MCF 10A (cell line): ENCODE results near the gene MIER2. TPM values are rescaled to one million over a fixed set of nuclear protein-coding genes. Genes with fewer than 3 reads are reported as not detected.

Experiments
- BruUV-seq: library from RNA; stranded (reverse); fragments of 400-500 nt; replicated peaks from 2 replicates; lab custom pipeline; 2021; lab: Mats Ljungman, UMichigan
- CTCF ChIA-PET: fragments of 300-600 bp; sonication (Branson Sonifier 250); formaldehyde crosslinking; extraction: SDS; loops from one replicate; lab custom pipeline; 2021; ENCODE audit warnings: antibody characterized with exemption, inconsistent platforms; lab: Yijun Ruan, JAX
- POLR2A ChIA-PET: fragments of 300-600, 350-650 bp; sonication (Branson Sonifier 250); formaldehyde crosslinking; extraction: SDS; loops from one replicate; lab custom pipeline; 2020; ENCODE audit warnings: antibody characterized with exemption, inconsistent platforms; lab: Yijun Ruan, JAX
- DNase-seq: peaks from one replicate; pipeline ENCODE4 v3.0.0-alpha.2; 2018; ENCODE audit not compliant: unreplicated experiment
- H3K27ac Mint-ChIP-seq: one replicate; pipeline ENCODE4 v1.8.0; 2022; ENCODE audit warnings: mild to moderate bottlenecking, low read depth, mixed read lengths; ENCODE audit not compliant: unreplicated experiment
- H3K27me3 Mint-ChIP-seq: one replicate; pipeline ENCODE4 v1.8.0; 2022; ENCODE audit warnings: mixed read lengths; ENCODE audit not compliant: insufficient read depth, unreplicated experiment
- H3K36me3 Mint-ChIP-seq: one replicate; pipeline ENCODE4 v1.8.0; 2022; ENCODE audit warnings: mild to moderate bottlenecking, moderate library complexity, mixed read lengths; ENCODE audit not compliant: insufficient read depth, unreplicated experiment
- H3K4me1 Mint-ChIP-seq: one replicate; pipeline ENCODE4 v1.8.0; 2022; ENCODE audit warnings: mixed read lengths; ENCODE audit not compliant: insufficient read depth, unreplicated experiment
- H3K4me3 Mint-ChIP-seq: one replicate; pipeline ENCODE4 v1.8.0; 2022; ENCODE audit warnings: mild to moderate bottlenecking, moderate library complexity, mixed read lengths; ENCODE audit not compliant: unreplicated experiment
- H3K9me3 Mint-ChIP-seq: one replicate; pipeline ENCODE4 v1.8.0; 2022; ENCODE audit warnings: mixed read lengths; ENCODE audit not compliant: unreplicated experiment
- intact Hi-C: fragments of 100-400 bp; cut with micrococcal nuclease; formaldehyde crosslinking; loops from 2 replicates; pipeline ENCODE4 v1.14.1; 2022
- total RNA-seq: library from RNA; stranded (reverse); gene quantifications from 2 replicates; pipeline ENCODE4 v1.2.3, GENCODE V29; 2022
- TF ChIP-seq, protein P1 (sequence below): fragments of 200-600 bp; IDR thresholded peaks from one replicate; pipeline ENCODE4 v1.8.0; 2022; ENCODE audit warnings: antibody characterized with exemption, mild to moderate bottlenecking; ENCODE audit not compliant: unreplicated experiment

Gene MIER2
- total RNA-seq, 1 experiment from 2014 or later, result 24.2 TPM

DNA sequence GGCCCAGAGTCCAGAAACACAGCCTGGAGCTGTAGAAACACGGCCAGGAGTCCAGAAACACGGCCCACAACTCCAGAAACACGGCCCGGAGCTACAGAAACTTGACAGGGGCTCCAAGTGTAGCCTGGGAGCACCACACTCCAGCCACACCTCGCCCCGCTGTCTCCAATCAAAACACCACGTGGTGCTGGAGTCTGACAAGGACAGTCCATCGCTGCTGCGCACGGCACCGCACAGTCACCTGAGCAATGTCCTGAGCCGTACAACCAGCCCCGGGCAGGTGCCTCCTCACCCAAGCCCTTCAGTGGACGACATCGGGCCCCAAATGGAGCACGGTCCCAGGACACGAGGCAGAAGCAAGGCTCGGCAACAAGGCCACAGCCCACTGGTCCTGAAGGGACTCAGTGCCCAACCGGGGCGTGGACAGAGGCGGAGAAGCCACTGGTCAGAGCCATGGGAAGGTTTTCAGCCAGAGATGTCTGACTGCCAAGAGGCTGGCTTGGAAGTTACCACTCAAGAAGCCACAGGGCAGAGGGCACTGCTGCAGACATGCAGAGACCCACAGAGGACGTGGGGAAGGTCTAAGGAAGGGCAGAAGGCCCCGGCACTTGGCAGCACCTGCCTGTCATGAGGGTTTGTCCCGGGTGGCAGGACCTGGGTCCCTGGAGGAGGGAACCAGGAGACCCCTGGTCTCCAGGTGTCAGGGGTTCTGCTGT lies 33.7 kb downstream of the MIER2 start:
- TF ChIP-seq, protein P1, sequence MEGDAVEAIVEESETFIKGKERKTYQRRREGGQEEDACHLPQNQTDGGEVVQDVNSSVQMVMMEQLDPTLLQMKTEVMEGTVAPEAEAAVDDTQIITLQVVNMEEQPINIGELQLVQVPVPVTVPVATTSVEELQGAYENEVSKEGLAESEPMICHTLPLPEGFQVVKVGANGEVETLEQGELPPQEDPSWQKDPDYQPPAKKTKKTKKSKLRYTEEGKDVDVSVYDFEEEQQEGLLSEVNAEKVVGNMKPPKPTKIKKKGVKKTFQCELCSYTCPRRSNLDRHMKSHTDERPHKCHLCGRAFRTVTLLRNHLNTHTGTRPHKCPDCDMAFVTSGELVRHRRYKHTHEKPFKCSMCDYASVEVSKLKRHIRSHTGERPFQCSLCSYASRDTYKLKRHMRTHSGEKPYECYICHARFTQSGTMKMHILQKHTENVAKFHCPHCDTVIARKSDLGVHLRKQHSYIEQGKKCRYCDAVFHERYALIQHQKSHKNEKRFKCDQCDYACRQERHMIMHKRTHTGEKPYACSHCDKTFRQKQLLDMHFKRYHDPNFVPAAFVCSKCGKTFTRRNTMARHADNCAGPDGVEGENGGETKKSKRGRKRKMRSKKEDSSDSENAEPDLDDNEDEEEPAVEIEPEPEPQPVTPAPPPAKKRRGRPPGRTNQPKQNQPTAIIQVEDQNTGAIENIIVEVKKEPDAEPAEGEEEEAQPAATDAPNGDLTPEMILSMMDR, result no peak
- Mint-ChIP-seq H3K36me3 (peaks cover 42% of the 10 kb centered on the region), H3K27ac (no peak overlapping the region), H3K4me1 (no peaks in the 10 kb centered on the region), H3K27me3 (no peaks in the 10 kb centered on the region), H3K4me3 (no peak overlapping the region), H3K9me3 (peaks cover 7% of the 10 kb centered on the region)
- BruUV-seq, result no TSS peak
- CTCF ChIA-PET, result interaction anchor here (0.6 kb wide), 1 partner anchor 39 kb away, joined by 3 read pairs; no protein-coding TSS in a partner anchor
- intact Hi-C loops, result no loop called here
- POLR2A ChIA-PET, result interaction anchor here (0.9 kb wide), 1 partner anchor 196 kb away, joined by 3 read pairs; no protein-coding TSS in a partner anchor
- DNase-seq, result no peak

DNA sequence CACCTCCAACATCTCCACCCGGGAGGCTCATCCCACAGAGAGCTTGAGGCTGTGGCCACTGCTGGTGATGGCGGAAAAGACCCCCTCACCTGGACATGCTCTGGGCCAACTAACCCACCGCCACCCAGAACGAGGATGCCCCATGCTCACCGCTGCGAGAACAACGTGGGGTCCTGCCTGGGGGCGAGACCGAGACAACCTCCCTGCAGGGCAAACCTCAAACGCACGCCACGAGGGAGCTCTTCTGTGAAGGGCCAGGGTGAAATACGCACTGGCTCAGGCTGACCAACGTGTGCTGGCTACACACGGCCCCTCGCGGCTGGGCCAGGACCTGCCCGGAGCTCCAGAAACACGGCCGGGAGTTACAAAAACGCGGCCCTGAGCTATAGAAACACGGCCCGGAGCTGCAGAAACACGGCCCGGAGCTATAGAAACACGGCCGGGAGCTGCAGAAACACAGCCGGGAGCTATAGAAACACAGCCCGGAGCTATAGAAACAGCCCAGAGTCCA lies 34.4 kb downstream of the MIER2 start:
- ChIA-PET POLR2A (interaction anchor here (0.9 kb wide), 1 partner anchor 196 kb away, joined by 3 read pairs; no protein-coding TSS in a partner anchor), CTCF (interaction anchor here (0.6 to 0.7 kb wide), 3 partner anchors 15 to 38 kb away, joined by 3 read pairs; no protein-coding TSS in a partner anchor)
- Mint-ChIP-seq H3K27me3 (no peaks in the 10 kb centered on the region), H3K4me1 (no peaks in the 10 kb centered on the region), H3K36me3 (peaks cover 42% of the 10 kb centered on the region), H3K9me3 (peaks cover under 1% of the 10 kb centered on the region), H3K27ac (no peak overlapping the region), H3K4me3 (no peak overlapping the region)
- no peak for DNase-seq
- intact Hi-C loops, result no loop called here
- BruUV-seq, result no TSS peak
- TF ChIP-seq, protein P1, result no peak

DNA sequence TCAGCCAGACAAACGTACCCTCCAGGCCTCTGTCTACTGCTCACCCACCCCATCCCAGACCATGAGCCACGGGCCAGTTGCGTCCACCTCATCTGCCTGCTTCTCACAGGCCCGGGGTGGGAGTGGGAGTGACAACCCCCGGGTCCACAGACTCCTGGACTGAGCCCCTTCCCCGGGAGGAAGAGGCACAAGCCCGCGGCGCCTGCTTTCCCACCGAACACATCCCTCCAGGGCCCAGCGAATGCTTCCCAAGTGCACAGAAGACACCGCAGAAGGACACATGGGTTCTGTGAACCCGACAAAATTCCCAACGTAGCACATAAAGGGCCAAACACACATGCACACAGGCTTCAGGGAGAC lies 35.4 kb downstream of the MIER2 start:
- intact Hi-C loops, result no loop called here
- H3K4me3 Mint-ChIP-seq, result no peak overlapping the region
- H3K27ac Mint-ChIP-seq, result no peak overlapping the region
- no peaks in the 10 kb centered on the region for H3K27me3 Mint-ChIP-seq
- no peak for DNase-seq
- POLR2A ChIA-PET, result no interaction called here
- TF ChIP-seq, protein P1, result no peak
- H3K9me3 Mint-ChIP-seq, result no peaks in the 10 kb centered on the region
- BruUV-seq, result no TSS peak
- no peaks in the 10 kb centered on the region for H3K4me1 Mint-ChIP-seq
- H3K36me3 Mint-ChIP-seq, result peaks cover 38% of the 10 kb centered on the region
- CTCF ChIA-PET, result no interaction called here

DNA sequence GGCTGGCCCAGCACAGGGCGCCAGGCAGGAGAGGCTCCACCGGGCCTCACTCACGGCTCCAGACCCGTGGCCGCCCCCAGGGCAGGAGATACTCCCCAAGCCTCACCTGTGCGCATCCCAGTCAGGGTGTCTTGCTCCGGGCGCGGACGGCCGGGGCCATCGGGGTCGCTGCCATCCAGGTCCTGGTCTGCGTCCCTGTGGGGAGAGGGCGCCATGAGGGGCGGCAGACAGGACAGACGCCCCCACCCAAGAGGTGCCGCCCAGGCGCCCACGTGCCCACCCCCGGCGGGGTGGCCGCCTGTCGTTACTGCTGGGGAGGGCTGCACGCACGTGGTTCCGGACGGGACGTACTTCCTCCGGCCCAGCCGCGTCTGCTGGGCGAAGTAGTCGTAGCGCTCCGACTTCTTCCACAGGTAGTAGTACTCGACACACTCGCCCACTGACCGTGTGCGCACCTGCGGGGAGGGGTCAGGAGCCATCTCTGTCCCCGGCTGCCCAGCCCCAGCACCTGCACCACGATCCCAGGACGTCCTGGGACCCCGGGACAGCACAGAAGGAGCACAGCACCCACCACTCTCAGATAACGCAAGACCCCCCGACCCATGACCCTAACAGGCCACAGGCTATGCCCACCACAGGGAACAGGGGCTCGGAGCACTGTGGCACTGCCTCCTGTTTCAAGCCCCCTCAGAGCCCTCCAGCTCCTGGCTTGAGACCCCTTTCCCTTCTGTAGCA lies 36.0 kb downstream of the MIER2 start:
- Mint-ChIP-seq H3K36me3 (peaks cover 37% of the 10 kb centered on the region), H3K27ac (no peak overlapping the region), H3K4me1 (no peaks in the 10 kb centered on the region), H3K4me3 (no peak overlapping the region), H3K9me3 (no peaks in the 10 kb centered on the region), H3K27me3 (no peaks in the 10 kb centered on the region)
- ChIA-PET CTCF (no interaction called here), POLR2A (no interaction called here)
- DNase-seq, result no peak
- no TSS peak for BruUV-seq
- TF ChIP-seq, protein P1, result no peak
- intact Hi-C loops, result no loop called here
